PC-9 (cell line): ENCODE data around the gene ADPGK.

Source experiments
- EZH2 ChIP-seq: fragments of 200-600 bp; sonication (generic); IDR thresholded peaks from 2 replicates; pipeline ENCODE4 v1.8.0; 2017; ENCODE audit warnings: antibody characterized with exemption, low read depth
- TF ChIP-seq, protein P1 (sequence below): fragments of 200-600 bp; sonication (generic); conservative IDR thresholded peaks from 2 replicates; pipeline ENCODE4 v1.6.1; 2017; ENCODE audit warnings: mixed run types, antibody characterized with exemption, mild to moderate bottlenecking, moderate library complexity

DNA sequence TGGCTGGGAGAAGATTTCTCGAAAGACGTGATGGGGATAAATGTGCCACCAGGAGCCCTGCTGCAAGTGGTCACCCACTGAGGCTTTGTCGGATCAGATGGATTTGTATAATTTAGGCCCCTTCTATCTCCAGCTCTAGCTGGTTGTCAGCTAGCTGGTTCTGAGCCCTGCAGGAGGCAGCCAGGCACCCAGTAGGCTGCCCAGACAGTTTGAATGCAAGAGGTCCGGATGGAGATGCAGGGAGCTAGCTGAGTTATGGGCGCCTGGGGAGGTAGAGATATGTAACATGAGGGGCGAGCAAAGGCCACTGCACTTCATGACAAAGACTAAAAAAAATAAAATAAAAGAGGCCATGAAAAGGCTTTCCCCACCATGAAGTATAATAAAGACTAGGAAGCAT is 35.1 kb upstream of the ADPGK start:
- TF ChIP-seq, protein P1, sequence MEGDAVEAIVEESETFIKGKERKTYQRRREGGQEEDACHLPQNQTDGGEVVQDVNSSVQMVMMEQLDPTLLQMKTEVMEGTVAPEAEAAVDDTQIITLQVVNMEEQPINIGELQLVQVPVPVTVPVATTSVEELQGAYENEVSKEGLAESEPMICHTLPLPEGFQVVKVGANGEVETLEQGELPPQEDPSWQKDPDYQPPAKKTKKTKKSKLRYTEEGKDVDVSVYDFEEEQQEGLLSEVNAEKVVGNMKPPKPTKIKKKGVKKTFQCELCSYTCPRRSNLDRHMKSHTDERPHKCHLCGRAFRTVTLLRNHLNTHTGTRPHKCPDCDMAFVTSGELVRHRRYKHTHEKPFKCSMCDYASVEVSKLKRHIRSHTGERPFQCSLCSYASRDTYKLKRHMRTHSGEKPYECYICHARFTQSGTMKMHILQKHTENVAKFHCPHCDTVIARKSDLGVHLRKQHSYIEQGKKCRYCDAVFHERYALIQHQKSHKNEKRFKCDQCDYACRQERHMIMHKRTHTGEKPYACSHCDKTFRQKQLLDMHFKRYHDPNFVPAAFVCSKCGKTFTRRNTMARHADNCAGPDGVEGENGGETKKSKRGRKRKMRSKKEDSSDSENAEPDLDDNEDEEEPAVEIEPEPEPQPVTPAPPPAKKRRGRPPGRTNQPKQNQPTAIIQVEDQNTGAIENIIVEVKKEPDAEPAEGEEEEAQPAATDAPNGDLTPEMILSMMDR, result no peak
- TF ChIP-seq EZH2, result no peak
